HCT116 (cell line): Measurements from ENCODE around the gene TRIM64C.
"Not testable (repeated sequence)": the region's sequence is repeated elsewhere in the genome, so short reads cannot be mapped to it uniquely, and the experiment has no call there.

ENCODE experiments used
- EZH2 ChIP-seq: fragments of 200-600 bp; sonication (generic); IDR thresholded peaks from 2 replicates; pipeline ENCODE4 v1.6.1; 2017; ENCODE audit warnings: antibody characterized with exemption, mixed run types
- EZH2phosphoT487 ChIP-seq: fragments of 200-600 bp; IDR thresholded peaks from 2 replicates; pipeline ENCODE4 v1.6.1; 2018; ENCODE audit warnings: antibody characterized with exemption, borderline replicate concordance
- JUND ChIP-seq: IDR thresholded peaks from 2 replicates; pipeline ENCODE4 v1.6.1; 2012
- POLR2A ChIP-seq: IDR thresholded peaks from 2 replicates; pipeline ENCODE4 v1.7.0; 2011; ENCODE audit warnings: borderline replicate concordance; ENCODE audit not compliant: insufficient read depth, insufficient read length; ENCODE audit errors: extremely low read depth
- POLR2AphosphoS5 ChIP-seq: IDR thresholded peaks from 2 replicates; pipeline ENCODE4 v1.6.1; 2011; ENCODE audit warnings: mild to moderate bottlenecking, low read depth, low read length, moderate library complexity
- RAD21 ChIP-seq: IDR thresholded peaks from 2 replicates; pipeline ENCODE4 v1.6.1; 2012; ENCODE audit warnings: low read depth, mild to moderate bottlenecking
- SIN3A ChIP-seq: IDR thresholded peaks from 2 replicates; pipeline ENCODE4 v1.6.1; 2012; ENCODE audit warnings: low read depth
- SP1 ChIP-seq: IDR thresholded peaks from 2 replicates; pipeline ENCODE4 v1.6.1; 2012; ENCODE audit warnings: low read depth
- YY1 ChIP-seq: IDR thresholded peaks from 2 replicates; pipeline ENCODE4 v1.6.1; 2011; ENCODE audit warnings: low read length, low read depth, moderate library complexity, mild to moderate bottlenecking; ENCODE audit not compliant: insufficient replicate concordance; ENCODE audit errors: extremely low read depth
- ZNF274 ChIP-seq: fragments of 200-500 bp; sonication (Bioruptor generic); IDR thresholded peaks from 2 replicates; pipeline ENCODE4 v1.6.1; 2014; ENCODE audit warnings: mild to moderate bottlenecking, low read depth, low read length, inconsistent platforms
- TF ChIP-seq, protein P1 (sequence below): IDR thresholded peaks from 2 replicates; pipeline ENCODE4 v1.6.1; 2012
- TF ChIP-seq, protein P2 (sequence below), 3 experiments: fragments of 200-600 bp in 1 of 3; sonication (generic) in 1 of 3; IDR thresholded peaks in 2 of 3; conservative IDR thresholded peaks in 1 of 3; 2 replicates each; pipeline ENCODE4 v1.5.1; 2012 to 2017; ENCODE audit warnings: low read depth in 2 of 3, low read length in 2 of 3, antibody characterized with exemption in 1 of 3, borderline replicate concordance in 1 of 3, control low read depth in 1 of 3, mild to moderate bottlenecking in 1 of 3, mixed read lengths in 1 of 3, mixed run types in 1 of 3, moderate library complexity in 1 of 3; ENCODE audit not compliant: insufficient read depth in 1 of 3
- TF ChIP-seq, protein P3 (sequence below): IDR thresholded peaks from 2 replicates; pipeline ENCODE4 v1.6.1; 2011; ENCODE audit warnings: mild to moderate bottlenecking, low read length, moderate library complexity; ENCODE audit not compliant: insufficient replicate concordance; ENCODE audit errors: extremely low read depth

DNA sequence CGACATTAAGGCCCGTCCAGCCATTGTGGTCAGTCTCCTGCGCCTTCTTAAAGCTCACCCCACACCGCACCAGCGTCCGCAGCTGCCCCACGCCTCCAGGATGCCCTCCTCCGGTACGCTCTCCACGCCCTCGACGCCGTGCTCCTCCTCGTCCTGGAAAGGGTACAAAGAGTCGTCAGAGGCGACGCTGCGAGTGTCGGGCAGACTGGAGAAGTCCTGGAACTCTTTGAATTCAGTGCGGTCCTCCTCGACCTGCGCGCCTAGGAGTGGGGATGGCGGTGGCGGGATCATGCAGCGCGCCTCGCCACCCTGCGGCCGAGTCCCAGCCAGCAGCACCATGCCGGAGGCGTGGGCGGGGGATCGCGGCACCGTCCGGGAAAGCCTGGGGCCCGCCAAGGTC is 9.1 kb downstream of the TRIM64C start:
- TF ChIP-seq SIN3A, POLR2A, ZNF274, SP1, JUND, EZH2phosphoT487, POLR2AphosphoS5, YY1, EZH2, RAD21: not testable (repeated sequence)
- TF ChIP-seq, protein P1, sequence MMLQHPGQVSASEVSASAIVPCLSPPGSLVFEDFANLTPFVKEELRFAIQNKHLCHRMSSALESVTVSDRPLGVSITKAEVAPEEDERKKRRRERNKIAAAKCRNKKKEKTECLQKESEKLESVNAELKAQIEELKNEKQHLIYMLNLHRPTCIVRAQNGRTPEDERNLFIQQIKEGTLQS, result not testable (repeated sequence)
- TF ChIP-seq, protein P2, sequence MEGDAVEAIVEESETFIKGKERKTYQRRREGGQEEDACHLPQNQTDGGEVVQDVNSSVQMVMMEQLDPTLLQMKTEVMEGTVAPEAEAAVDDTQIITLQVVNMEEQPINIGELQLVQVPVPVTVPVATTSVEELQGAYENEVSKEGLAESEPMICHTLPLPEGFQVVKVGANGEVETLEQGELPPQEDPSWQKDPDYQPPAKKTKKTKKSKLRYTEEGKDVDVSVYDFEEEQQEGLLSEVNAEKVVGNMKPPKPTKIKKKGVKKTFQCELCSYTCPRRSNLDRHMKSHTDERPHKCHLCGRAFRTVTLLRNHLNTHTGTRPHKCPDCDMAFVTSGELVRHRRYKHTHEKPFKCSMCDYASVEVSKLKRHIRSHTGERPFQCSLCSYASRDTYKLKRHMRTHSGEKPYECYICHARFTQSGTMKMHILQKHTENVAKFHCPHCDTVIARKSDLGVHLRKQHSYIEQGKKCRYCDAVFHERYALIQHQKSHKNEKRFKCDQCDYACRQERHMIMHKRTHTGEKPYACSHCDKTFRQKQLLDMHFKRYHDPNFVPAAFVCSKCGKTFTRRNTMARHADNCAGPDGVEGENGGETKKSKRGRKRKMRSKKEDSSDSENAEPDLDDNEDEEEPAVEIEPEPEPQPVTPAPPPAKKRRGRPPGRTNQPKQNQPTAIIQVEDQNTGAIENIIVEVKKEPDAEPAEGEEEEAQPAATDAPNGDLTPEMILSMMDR (IDR thresholded peaks at IDR 0.05 in 2 of 3, conservative IDR thresholded peaks at IDR 0.05 in 1 of 3; ENCODE audit: borderline replicate concordance in 1 of 3, insufficient read depth in 1 of 3, low read depth in 2 of 3, low read length in 2 of 3), result not testable (repeated sequence)
- TF ChIP-seq, protein P3, sequence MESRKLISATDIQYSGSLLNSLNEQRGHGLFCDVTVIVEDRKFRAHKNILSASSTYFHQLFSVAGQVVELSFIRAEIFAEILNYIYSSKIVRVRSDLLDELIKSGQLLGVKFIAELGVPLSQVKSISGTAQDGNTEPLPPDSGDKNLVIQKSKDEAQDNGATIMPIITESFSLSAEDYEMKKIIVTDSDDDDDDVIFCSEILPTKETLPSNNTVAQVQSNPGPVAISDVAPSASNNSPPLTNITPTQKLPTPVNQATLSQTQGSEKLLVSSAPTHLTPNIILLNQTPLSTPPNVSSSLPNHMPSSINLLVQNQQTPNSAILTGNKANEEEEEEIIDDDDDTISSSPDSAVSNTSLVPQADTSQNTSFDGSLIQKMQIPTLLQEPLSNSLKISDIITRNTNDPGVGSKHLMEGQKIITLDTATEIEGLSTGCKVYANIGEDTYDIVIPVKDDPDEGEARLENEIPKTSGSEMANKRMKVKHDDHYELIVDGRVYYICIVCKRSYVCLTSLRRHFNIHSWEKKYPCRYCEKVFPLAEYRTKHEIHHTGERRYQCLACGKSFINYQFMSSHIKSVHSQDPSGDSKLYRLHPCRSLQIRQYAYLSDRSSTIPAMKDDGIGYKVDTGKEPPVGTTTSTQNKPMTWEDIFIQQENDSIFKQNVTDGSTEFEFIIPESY, result not testable (repeated sequence)
